Urinary bladder (tissue), 4 donors: ENCODE measurements around the gene ERMP1. TPM values are rescaled to one million over a fixed set of nuclear protein-coding genes. Genes with fewer than 3 reads are reported as not detected.

ENCODE experiments used
- DNase-seq: peaks from one replicate; pipeline ENCODE4 v3.0.0-alpha.2; 2015; ENCODE audit errors: extremely low spot score
- H3K27ac ChIP-seq: one replicate; pipeline ENCODE4 v1.5.1; 2013; ENCODE audit warnings: low read depth, mild to moderate bottlenecking, moderate library complexity
- H3K36me3 ChIP-seq: one replicate; pipeline ENCODE4 v1.6.1; 2013; ENCODE audit warnings: mild to moderate bottlenecking, moderate library complexity; ENCODE audit not compliant: insufficient read depth
- H3K4me1 ChIP-seq: one replicate; pipeline ENCODE4 v1.6.1; 2013; ENCODE audit warnings: mild to moderate bottlenecking, moderate library complexity; ENCODE audit not compliant: insufficient read depth
- H3K4me3 ChIP-seq: one replicate; pipeline ENCODE4 v1.5.1; 2013; ENCODE audit warnings: low read depth, low read length
- WGBS: extraction: QIAGEN DNeasy Blood & Tissue Kit; methylation state at CpG from one replicate; pipeline ENCODE4 v1.1.7; 2013; 5-methylcytosine and 5-hydroxymethylcytosine counted together
- polyA plus RNA-seq: library from polyadenylated mRNA; stranded (reverse); fragments of 200-250 nt; gene quantifications from one replicate; pipeline ENCODE4 v1.2.3, GENCODE V29; 2013
- total RNA-seq: library from RNA; depleted of rRNA; stranded (reverse); fragments of >200 nt; gene quantifications from one replicate; pipeline ENCODE4 v1.2.3, GENCODE V29; 2014
- donor health status: healthy with polysubstance abuse.
- donor health status: healthy.

ERMP1 gene
- total and polyA plus RNA-seq, 2 donors: 12.0 to 40.0 TPM

- no peak for DNase-seq
- WGBS: 98% methylated on average over 1 of the region's 1 CpG
- peaks cover 1% of the 10 kb centered on the region for H3K4me1 ChIP-seq
- H3K4me3 ChIP-seq: no peak overlapping the region
- no peak overlapping the region for H3K27ac ChIP-seq
- H3K36me3 ChIP-seq: no peaks in the 10 kb centered on the region
Measured at GRCh38 chr9:5846096-5846495, 13.2 kb upstream of the ERMP1 start.

- 83% methylated on average over 1 of the region's 1 CpG for WGBS
- no peaks in the 10 kb centered on the region for H3K36me3 ChIP-seq
- DNase-seq: no peak
- H3K4me1 ChIP-seq: peaks cover 1% of the 10 kb centered on the region
- no peak overlapping the region for H3K4me3 ChIP-seq
- H3K27ac ChIP-seq: no peak overlapping the region
Measured at GRCh38 chr9:5845157-5845531, 12.2 kb upstream of the ERMP1 start.

GRCh38 chr9:5843794-5844471, 11.0 kb upstream of the ERMP1 start:
- Histone ChIP-seq H3K4me3 (no peak overlapping the region), H3K4me1 (no peaks in the 10 kb centered on the region), H3K36me3 (no peaks in the 10 kb centered on the region), H3K27ac (no peak overlapping the region)
- no peak for DNase-seq
- 29% methylated on average over 8 of the region's 8 CpGs for WGBS

- Histone ChIP-seq H3K27ac (no peak overlapping the region), H3K4me1 (no peaks in the 10 kb centered on the region), H3K4me3 (no peak overlapping the region), H3K36me3 (no peaks in the 10 kb centered on the region)
- DNase-seq: no peak
- 47% methylated on average over 5 of the region's 5 CpGs for WGBS
Measured at GRCh38 chr9:5842929-5843793, 10.2 kb upstream of the ERMP1 start.

- Histone ChIP-seq H3K36me3 (no peaks in the 10 kb centered on the region), H3K27ac (no peak overlapping the region), H3K4me1 (no peaks in the 10 kb centered on the region), H3K4me3 (no peak overlapping the region)
- whole genome bisulfite sequencing: 91% methylated on average over 12 of the region's 12 CpGs
- DNase-seq: no peak
Measured at GRCh38 chr9:5841771-5842573, 9.1 kb upstream of the ERMP1 start.

- no peak for DNase-seq
- no peak overlapping the region for H3K27ac ChIP-seq
- H3K4me1 ChIP-seq: no peaks in the 10 kb centered on the region
- WGBS: 84% methylated on average over 3 of the region's 3 CpGs
- H3K4me3 ChIP-seq: no peak overlapping the region
- H3K36me3 ChIP-seq: no peaks in the 10 kb centered on the region
Measured at GRCh38 chr9:5840788-5841187, 7.9 kb upstream of the ERMP1 start.

GRCh38 chr9:5839572-5839902, 6.6 kb upstream of the ERMP1 start:
- Histone ChIP-seq H3K27ac (no peak overlapping the region), H3K36me3 (no peaks in the 10 kb centered on the region), H3K4me1 (no peaks in the 10 kb centered on the region), H3K4me3 (no peak overlapping the region)
- WGBS: 84% methylated on average over 4 of the region's 4 CpGs
- DNase-seq: no peak

- Histone ChIP-seq H3K36me3 (no peaks in the 10 kb centered on the region), H3K4me3 (no peak overlapping the region), H3K4me1 (no peaks in the 10 kb centered on the region), H3K27ac (no peak overlapping the region)
- no peak for DNase-seq
- WGBS: 59% methylated on average over 2 of the region's 2 CpGs
Measured at GRCh38 chr9:5838884-5839571, 6.1 kb upstream of the ERMP1 start.

- no peak for DNase-seq
- no peak overlapping the region for H3K27ac ChIP-seq
- H3K4me3 ChIP-seq: no peak overlapping the region
- no peaks in the 10 kb centered on the region for H3K36me3 ChIP-seq
- 84% methylated on average over 1 of the region's 1 CpG for WGBS
- no peaks in the 10 kb centered on the region for H3K4me1 ChIP-seq
Measured at GRCh38 chr9:5835808-5836207, 2.9 kb upstream of the ERMP1 start.

- no peak overlapping the region for H3K27ac ChIP-seq
- no peaks in the 10 kb centered on the region for H3K4me1 ChIP-seq
- DNase-seq: no peak
- WGBS: 76% methylated on average over 1 of the region's 1 CpG
- H3K36me3 ChIP-seq: no peaks in the 10 kb centered on the region
- no peak overlapping the region for H3K4me3 ChIP-seq
Measured at GRCh38 chr9:5834214-5834613, 1.3 kb upstream of the ERMP1 start.

- Histone ChIP-seq H3K4me1 (no peaks in the 10 kb centered on the region), H3K36me3 (no peaks in the 10 kb centered on the region), H3K4me3 (peak overlapping the region; percentile 88), H3K27ac (no peak overlapping the region)
- whole genome bisulfite sequencing: 6% methylated on average over 9 of the region's 9 CpGs
- no peak for DNase-seq
Measured at GRCh38 chr9:5832071-5832537, 813 bp downstream of the ERMP1 start.

GRCh38 chr9:5825895-5826622, 6.9 kb downstream of the ERMP1 start:
- H3K4me1 ChIP-seq: no peaks in the 10 kb centered on the region
- WGBS: 80% methylated on average over 2 of the region's 2 CpGs
- no peak overlapping the region for H3K4me3 ChIP-seq
- H3K36me3 ChIP-seq: no peaks in the 10 kb centered on the region
- DNase-seq: no peak
- H3K27ac ChIP-seq: no peak overlapping the region

GRCh38 chr9:5825223-5825622, 7.7 kb downstream of the ERMP1 start:
- Histone ChIP-seq H3K36me3 (peaks cover 2% of the 10 kb centered on the region), H3K4me3 (no peak overlapping the region), H3K4me1 (no peaks in the 10 kb centered on the region), H3K27ac (no peak overlapping the region)
- WGBS: 86% methylated on average over 1 of the region's 1 CpG
- DNase-seq: no peak
